Osteoblast (primary cell): Measurements from ENCODE around the gene TM2D1. TPM values are rescaled to one million over a fixed set of nuclear protein-coding genes. Genes with fewer than 3 reads are reported as not detected.

Experiments used
- DNase-seq: peaks from one replicate; pipeline ENCODE4 v3.0.0; 2011; ENCODE audit warnings: low spot score, mixed read lengths; ENCODE audit not compliant: insufficient read length; ENCODE audit errors: missing footprints
- H2AFZ ChIP-seq: 2 replicates; pipeline ENCODE4 v1.6.0; 2011; ENCODE audit warnings: mild to moderate bottlenecking, low read length
- H3K27ac ChIP-seq: 2 replicates; pipeline ENCODE4 v1.5.1; 2011; ENCODE audit warnings: mild to moderate bottlenecking, low read depth, low read length, moderate library complexity
- H3K27me3 ChIP-seq: 2 replicates; pipeline ENCODE4 v1.6.0; 2012; ENCODE audit warnings: mild to moderate bottlenecking, control low read depth, inconsistent platforms, low read length, moderate library complexity; ENCODE audit not compliant: insufficient read depth
- H3K36me3 ChIP-seq: 2 replicates; pipeline ENCODE4 v1.5.1; 2011; ENCODE audit warnings: mild to moderate bottlenecking, low read length, control low read depth, moderate library complexity; ENCODE audit not compliant: insufficient read depth
- H3K4me1 ChIP-seq: 2 replicates; pipeline ENCODE4 v1.5.1; 2011; ENCODE audit warnings: mild to moderate bottlenecking, low read length, control low read depth, moderate library complexity; ENCODE audit not compliant: insufficient read depth
- H3K4me2 ChIP-seq: 2 replicates; pipeline ENCODE4 v1.6.0; 2011; ENCODE audit warnings: mild to moderate bottlenecking, low read length; ENCODE audit not compliant: insufficient read depth
- H3K4me3 ChIP-seq: fragments of 200-600 bp; sonication (generic); 3 replicates; pipeline ENCODE4 v1.5.1; 2012; ENCODE audit warnings: mild to moderate bottlenecking, low read length, inconsistent platforms; ENCODE audit not compliant: insufficient read depth
- H3K79me2 ChIP-seq: 2 replicates; pipeline ENCODE4 v1.6.0; 2012; ENCODE audit warnings: mild to moderate bottlenecking, low read length, control low read depth, inconsistent platforms; ENCODE audit not compliant: insufficient read depth
- H3K9me3 ChIP-seq: 2 replicates; pipeline ENCODE4 v1.5.1; 2011; ENCODE audit warnings: low read depth, low read length, control low read depth
- H4K20me1 ChIP-seq: 2 replicates; pipeline ENCODE4 v1.6.0; 2012; ENCODE audit warnings: mild to moderate bottlenecking, low read length, control low read depth; ENCODE audit not compliant: insufficient read depth
- CTCF ChIP-seq: IDR thresholded peaks from 2 replicates; pipeline ENCODE4 v1.5.1; 2011; ENCODE audit warnings: mild to moderate bottlenecking, low read depth, low read length, moderate library complexity; ENCODE audit errors: extremely low read depth
- total RNA-seq: library from RNA; depleted of rRNA; stranded (reverse); fragments of >200 nt; gene quantifications from 2 replicates; pipeline ENCODE4 v1.2.3, GENCODE V29; 2012

Gene TM2D1
- total RNA-seq, 1 donor, result 40.2 TPM

GRCh38 chr1:61748566-61748965, 23.6 kb upstream of the TM2D1 start:
- Histone ChIP-seq H3K27ac (no peak overlapping the region), H3K4me1 (no peaks in the 10 kb centered on the region), H3K4me2 (no peak overlapping the region), H3K9me3 (no peaks in the 10 kb centered on the region), H3K36me3 (no peaks in the 10 kb centered on the region), H3K4me3 (no peak overlapping the region), H4K20me1 (no peaks in the 10 kb centered on the region), H2AFZ (no peak overlapping the region), H3K79me2 (no peaks in the 10 kb centered on the region), H3K27me3 (no peaks in the 10 kb centered on the region)
- TF ChIP-seq CTCF, result no peak
- DNase-seq, result no peak

- no peak for DNase-seq
- no peaks in the 10 kb centered on the region for H3K9me3 ChIP-seq
- H3K79me2 ChIP-seq, result no peaks in the 10 kb centered on the region
- H3K4me1 ChIP-seq, result no peaks in the 10 kb centered on the region
- H3K27ac ChIP-seq, result no peak overlapping the region
- peak overlapping the region; percentile 22 for H3K4me2 ChIP-seq
- peak overlapping the region; percentile 64 for H2AFZ ChIP-seq
- H4K20me1 ChIP-seq, result no peaks in the 10 kb centered on the region
- H3K27me3 ChIP-seq, result no peaks in the 10 kb centered on the region
- TF ChIP-seq CTCF, result no peak
- H3K36me3 ChIP-seq, result no peaks in the 10 kb centered on the region
- no peak overlapping the region for H3K4me3 ChIP-seq
Observed at GRCh38 chr1:61746813-61747212, 21.9 kb upstream of the TM2D1 start.

DNA sequence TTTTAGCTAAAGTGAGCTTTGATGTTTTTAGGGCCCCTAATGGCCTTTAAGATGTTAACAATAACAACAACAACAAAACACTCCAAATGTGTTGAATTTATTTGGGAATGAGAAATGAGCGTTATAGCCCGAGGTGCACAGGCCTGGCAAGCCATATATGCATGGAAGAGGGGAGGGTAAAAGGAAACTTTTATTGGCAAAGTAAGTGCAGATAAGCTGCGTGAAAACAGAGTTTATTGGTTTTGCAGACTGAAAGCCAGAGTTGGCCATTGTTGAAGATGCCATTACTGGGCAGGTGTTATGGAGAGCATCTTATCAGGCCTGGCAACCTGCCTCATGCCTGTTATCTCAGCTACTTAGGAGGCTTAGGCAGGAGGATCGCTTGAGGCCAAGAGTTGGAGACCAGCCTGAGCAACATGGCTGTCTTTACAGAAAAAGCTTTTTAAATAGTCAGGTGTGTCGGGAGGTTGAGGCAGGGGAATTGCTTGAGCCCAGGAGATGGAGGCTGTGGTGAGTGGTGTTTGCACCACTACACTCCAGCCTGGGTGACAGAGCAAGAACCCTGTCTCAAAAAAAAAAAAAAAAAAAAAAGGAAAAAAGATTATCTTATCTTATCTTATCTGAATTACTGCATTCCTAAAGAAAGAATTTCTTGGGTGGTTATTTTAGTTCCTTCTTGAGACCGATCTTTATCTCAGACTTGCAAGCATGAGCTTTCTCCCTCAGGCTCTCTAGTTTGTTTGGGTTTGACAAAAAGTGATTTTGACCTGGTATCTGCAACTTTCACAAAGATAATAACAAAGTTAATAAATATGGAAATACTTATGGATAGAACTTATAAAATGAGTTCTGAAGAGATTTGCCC, 19.0 kb upstream of the TM2D1 start:
- H3K36me3 ChIP-seq, result no peaks in the 10 kb centered on the region
- H3K79me2 ChIP-seq, result no peaks in the 10 kb centered on the region
- H3K9me3 ChIP-seq, result no peaks in the 10 kb centered on the region
- H2AFZ ChIP-seq, result no peak overlapping the region
- no peak overlapping the region for H3K27ac ChIP-seq
- DNase-seq, result peak; percentile 77
- no peaks in the 10 kb centered on the region for H4K20me1 ChIP-seq
- peak overlapping the region; percentile 79 for H3K4me3 ChIP-seq
- no peaks in the 10 kb centered on the region for H3K27me3 ChIP-seq
- no peaks in the 10 kb centered on the region for H3K4me1 ChIP-seq
- peak overlapping the region; percentile 62 for H3K4me2 ChIP-seq
- TF ChIP-seq CTCF, result no peak

DNA sequence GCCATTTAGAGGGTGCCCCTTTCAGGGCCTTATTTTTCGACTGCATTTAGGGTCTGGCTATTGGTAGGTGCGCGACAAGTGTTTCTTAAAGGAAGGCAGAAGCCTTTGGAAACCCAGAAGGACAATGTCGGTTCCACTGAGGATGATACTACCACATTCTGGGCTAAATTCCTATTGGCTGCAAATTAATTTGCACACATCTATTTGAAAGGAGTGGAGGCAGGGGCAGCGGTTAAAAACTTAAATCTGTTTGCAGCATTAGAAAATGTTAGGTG, 18.4 kb upstream of the TM2D1 start:
- Histone ChIP-seq H4K20me1 (no peaks in the 10 kb centered on the region), H3K4me3 (peak overlapping the region; percentile 79), H3K4me2 (peak overlapping the region; percentile 62), H3K27me3 (no peaks in the 10 kb centered on the region), H3K79me2 (no peaks in the 10 kb centered on the region), H2AFZ (peak overlapping the region; percentile 90), H3K27ac (peak overlapping the region; percentile 63), H3K36me3 (no peaks in the 10 kb centered on the region), H3K4me1 (no peaks in the 10 kb centered on the region), H3K9me3 (no peaks in the 10 kb centered on the region)
- no peak for TF ChIP-seq CTCF
- DNase-seq, result peak; percentile 78
